LNCAP (cell line): ENCODE measurements around the gene SLX4.

Source experiments
- CTCF ChIP-seq: fragments of 450-650 bp; IDR thresholded peaks from 2 replicates; pipeline ENCODE4 v1.5.1; 2017; ENCODE audit warnings: mild to moderate bottlenecking

The SLX4 gene

GRCh38 chr16:3574195-3574594 lies 37.2 kb downstream of the SLX4 start:
- TF ChIP-seq CTCF, result no peak

- TF ChIP-seq CTCF, result no peak
Observed at GRCh38 chr16:3573146-3573815, 38.1 kb downstream of the SLX4 start.

- no peak for TF ChIP-seq CTCF
Observed at GRCh38 chr16:3570420-3571062, 40.9 kb downstream of the SLX4 start.

- no peak for TF ChIP-seq CTCF
Observed at GRCh38 chr16:3569851-3570250, 41.6 kb downstream of the SLX4 start.

- TF ChIP-seq CTCF, result no peak
Observed at GRCh38 chr16:3566990-3567389, 44.4 kb downstream of the SLX4 start.

GRCh38 chr16:3564889-3565141 lies 46.6 kb downstream of the SLX4 start:
- TF ChIP-seq CTCF, result no peak

GRCh38 chr16:3564130-3564888 lies 47.1 kb downstream of the SLX4 start:
- TF ChIP-seq CTCF, result no peak
